ENCODE results near the gene MTRFR. TPM values are rescaled to one million over a fixed set of nuclear protein-coding genes. Genes with fewer than 3 reads are reported as not detected.

Gene MTRFR
- total RNA-seq, 1 experiment from 2014 or later = 15.7 TPM

DNA sequence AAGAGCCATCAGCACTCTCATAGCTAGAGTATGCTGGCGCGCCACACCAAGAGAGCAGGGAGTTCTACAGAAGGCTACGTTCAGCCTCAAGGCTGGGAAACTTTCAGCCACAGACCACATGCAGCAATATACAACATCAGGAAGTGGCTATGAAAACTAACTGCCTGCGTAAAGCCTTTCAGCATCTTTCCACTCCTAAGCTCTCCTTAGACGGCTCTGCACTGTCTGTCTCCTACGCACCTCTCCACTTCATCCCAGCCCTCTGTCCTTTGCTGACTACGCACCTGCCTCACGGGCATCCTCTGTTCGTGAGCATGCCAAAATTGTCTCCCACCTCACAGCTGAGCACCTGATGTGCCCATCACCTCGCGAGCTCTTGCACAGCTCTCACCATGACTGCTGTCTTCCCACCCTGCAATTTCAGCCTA lies 10.0 kb upstream of the MTRFR start:
- ChIA-PET CTCF (interaction anchor here (0.6 to 2.0 kb wide), 2 partner anchors 15 to 45 kb away, joined by 3 to 9 read pairs; no protein-coding TSS in a partner anchor), POLR2A (interaction anchor here (1.0 kb wide), 1 partner anchor 10 kb away, joined by 8 read pairs; the partner anchor contains the start of gene MPHOSPH9)
- no peaks in the 10 kb centered on the region for H3K27me3 Mint-ChIP-seq (ENCODE audit: low read depth)
- H3K4me3 Mint-ChIP-seq = no peak overlapping the region
- TF ChIP-seq NR3C1 (CRISPR knock-in tag; conservative IDR thresholded peaks at IDR 0.05; ENCODE audit: low read depth) (no peak), ZNF121 (CRISPR knock-in tag; IDR thresholded peaks at IDR 0.05) (no peak), MYBL2 (CRISPR knock-in tag; IDR thresholded peaks at IDR 0.05) (no peak)
- TF ChIP-seq, protein P1, sequence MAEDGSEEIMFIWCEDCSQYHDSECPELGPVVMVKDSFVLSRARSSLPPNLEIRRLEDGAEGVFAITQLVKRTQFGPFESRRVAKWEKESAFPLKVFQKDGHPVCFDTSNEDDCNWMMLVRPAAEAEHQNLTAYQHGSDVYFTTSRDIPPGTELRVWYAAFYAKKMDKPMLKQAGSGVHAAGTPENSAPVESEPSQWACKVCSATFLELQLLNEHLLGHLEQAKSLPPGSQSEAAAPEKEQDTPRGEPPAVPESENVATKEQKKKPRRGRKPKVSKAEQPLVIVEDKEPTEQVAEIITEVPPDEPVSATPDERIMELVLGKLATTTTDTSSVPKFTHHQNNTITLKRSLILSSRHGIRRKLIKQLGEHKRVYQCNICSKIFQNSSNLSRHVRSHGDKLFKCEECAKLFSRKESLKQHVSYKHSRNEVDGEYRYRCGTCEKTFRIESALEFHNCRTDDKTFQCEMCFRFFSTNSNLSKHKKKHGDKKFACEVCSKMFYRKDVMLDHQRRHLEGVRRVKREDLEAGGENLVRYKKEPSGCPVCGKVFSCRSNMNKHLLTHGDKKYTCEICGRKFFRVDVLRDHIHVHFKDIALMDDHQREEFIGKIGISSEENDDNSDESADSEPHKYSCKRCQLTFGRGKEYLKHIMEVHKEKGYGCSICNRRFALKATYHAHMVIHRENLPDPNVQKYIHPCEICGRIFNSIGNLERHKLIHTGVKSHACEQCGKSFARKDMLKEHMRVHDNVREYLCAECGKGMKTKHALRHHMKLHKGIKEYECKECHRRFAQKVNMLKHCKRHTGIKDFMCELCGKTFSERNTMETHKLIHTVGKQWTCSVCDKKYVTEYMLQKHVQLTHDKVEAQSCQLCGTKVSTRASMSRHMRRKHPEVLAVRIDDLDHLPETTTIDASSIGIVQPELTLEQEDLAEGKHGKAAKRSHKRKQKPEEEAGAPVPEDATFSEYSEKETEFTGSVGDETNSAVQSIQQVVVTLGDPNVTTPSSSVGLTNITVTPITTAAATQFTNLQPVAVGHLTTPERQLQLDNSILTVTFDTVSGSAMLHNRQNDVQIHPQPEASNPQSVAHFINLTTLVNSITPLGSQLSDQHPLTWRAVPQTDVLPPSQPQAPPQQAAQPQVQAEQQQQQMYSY (CRISPR knock-in tag; IDR thresholded peaks at IDR 0.05) = no peak
- no peaks in the 10 kb centered on the region for H3K4me1 Mint-ChIP-seq
- no peak overlapping the region for H3K27ac Mint-ChIP-seq
- ATAC-seq (no peak), DNase-seq (ENCODE audit: low spot score) (no peak)
- H3K9me3 Mint-ChIP-seq = no peaks in the 10 kb centered on the region
- peaks cover 33% of the 10 kb centered on the region for H3K36me3 Mint-ChIP-seq

DNA sequence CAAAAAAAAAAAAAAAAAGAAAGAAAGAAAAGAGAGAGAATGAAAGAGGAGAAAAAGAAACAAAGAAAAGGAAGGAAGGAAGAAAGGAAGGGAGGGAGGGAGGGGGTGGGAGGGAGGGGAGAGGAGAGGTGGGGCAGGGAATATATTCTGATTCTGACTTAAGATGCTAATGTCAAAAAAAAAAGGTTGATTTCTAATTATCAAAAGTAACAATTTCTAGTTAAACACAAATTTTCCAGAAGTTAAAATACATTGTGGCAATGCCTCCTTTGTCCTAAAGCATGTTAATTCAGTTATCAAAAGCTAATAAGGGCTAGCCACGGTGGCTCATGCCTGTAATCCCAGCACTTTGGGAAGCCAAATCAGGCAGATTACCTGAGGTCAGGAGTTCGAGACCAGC lies 7.8 kb upstream of the MTRFR start:
- H3K9me3 Mint-ChIP-seq = no peaks in the 10 kb centered on the region
- ChIA-PET POLR2A (no interaction called here), CTCF (interaction anchor here (2.4 kb wide), 1 partner anchor 13 kb away, joined by 7 read pairs; no protein-coding TSS in a partner anchor)
- H3K27ac Mint-ChIP-seq = no peak overlapping the region
- peaks cover 18% of the 10 kb centered on the region for H3K36me3 Mint-ChIP-seq
- ATAC-seq (no peak), DNase-seq (ENCODE audit: low spot score) (no peak)
- no peak overlapping the region for H3K4me3 Mint-ChIP-seq
- no peaks in the 10 kb centered on the region for H3K27me3 Mint-ChIP-seq (ENCODE audit: low read depth)
- peaks cover 2% of the 10 kb centered on the region; the same call in 1 of the 2 replicates for H3K4me1 Mint-ChIP-seq
- TF ChIP-seq MXD4 (CRISPR knock-in tag; IDR thresholded peaks at IDR 0.05; ENCODE audit: borderline replicate concordance) (no peak), ELF4 (CRISPR knock-in tag; IDR thresholded peaks at IDR 0.05; ENCODE audit: low read depth) (no peak), ZNF396 (CRISPR knock-in tag; IDR thresholded peaks at IDR 0.05; ENCODE audit: borderline replicate concordance) (no peak), GRHL2 (CRISPR knock-in tag; IDR thresholded peaks at IDR 0.05; ENCODE audit: insufficient replicate concordance, severe bottlenecking) (no peak), TEAD1 (CRISPR knock-in tag; IDR thresholded peaks at IDR 0.05) (no peak), NFYB (CRISPR knock-in tag; conservative IDR thresholded peaks at IDR 0.05; ENCODE audit: low read depth) (no peak)
- TF ChIP-seq, protein P2, sequence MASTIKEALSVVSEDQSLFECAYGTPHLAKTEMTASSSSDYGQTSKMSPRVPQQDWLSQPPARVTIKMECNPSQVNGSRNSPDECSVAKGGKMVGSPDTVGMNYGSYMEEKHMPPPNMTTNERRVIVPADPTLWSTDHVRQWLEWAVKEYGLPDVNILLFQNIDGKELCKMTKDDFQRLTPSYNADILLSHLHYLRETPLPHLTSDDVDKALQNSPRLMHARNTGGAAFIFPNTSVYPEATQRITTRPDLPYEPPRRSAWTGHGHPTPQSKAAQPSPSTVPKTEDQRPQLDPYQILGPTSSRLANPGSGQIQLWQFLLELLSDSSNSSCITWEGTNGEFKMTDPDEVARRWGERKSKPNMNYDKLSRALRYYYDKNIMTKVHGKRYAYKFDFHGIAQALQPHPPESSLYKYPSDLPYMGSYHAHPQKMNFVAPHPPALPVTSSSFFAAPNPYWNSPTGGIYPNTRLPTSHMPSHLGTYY (CRISPR knock-in tag; IDR thresholded peaks at IDR 0.05) = no peak
- TF ChIP-seq, protein P1 (CRISPR knock-in tag; IDR thresholded peaks at IDR 0.05) = no peak
- TF ChIP-seq, protein P3, sequence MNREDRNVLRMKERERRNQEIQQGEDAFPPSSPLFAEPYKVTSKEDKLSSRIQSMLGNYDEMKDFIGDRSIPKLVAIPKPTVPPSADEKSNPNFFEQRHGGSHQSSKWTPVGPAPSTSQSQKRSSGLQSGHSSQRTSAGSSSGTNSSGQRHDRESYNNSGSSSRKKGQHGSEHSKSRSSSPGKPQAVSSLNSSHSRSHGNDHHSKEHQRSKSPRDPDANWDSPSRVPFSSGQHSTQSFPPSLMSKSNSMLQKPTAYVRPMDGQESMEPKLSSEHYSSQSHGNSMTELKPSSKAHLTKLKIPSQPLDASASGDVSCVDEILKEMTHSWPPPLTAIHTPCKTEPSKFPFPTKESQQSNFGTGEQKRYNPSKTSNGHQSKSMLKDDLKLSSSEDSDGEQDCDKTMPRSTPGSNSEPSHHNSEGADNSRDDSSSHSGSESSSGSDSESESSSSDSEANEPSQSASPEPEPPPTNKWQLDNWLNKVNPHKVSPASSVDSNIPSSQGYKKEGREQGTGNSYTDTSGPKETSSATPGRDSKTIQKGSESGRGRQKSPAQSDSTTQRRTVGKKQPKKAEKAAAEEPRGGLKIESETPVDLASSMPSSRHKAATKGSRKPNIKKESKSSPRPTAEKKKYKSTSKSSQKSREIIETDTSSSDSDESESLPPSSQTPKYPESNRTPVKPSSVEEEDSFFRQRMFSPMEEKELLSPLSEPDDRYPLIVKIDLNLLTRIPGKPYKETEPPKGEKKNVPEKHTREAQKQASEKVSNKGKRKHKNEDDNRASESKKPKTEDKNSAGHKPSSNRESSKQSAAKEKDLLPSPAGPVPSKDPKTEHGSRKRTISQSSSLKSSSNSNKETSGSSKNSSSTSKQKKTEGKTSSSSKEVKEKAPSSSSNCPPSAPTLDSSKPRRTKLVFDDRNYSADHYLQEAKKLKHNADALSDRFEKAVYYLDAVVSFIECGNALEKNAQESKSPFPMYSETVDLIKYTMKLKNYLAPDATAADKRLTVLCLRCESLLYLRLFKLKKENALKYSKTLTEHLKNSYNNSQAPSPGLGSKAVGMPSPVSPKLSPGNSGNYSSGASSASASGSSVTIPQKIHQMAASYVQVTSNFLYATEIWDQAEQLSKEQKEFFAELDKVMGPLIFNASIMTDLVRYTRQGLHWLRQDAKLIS (CRISPR knock-in tag; IDR thresholded peaks at IDR 0.05; ENCODE audit: borderline replicate concordance) = no peak
- TF ChIP-seq, protein P4, sequence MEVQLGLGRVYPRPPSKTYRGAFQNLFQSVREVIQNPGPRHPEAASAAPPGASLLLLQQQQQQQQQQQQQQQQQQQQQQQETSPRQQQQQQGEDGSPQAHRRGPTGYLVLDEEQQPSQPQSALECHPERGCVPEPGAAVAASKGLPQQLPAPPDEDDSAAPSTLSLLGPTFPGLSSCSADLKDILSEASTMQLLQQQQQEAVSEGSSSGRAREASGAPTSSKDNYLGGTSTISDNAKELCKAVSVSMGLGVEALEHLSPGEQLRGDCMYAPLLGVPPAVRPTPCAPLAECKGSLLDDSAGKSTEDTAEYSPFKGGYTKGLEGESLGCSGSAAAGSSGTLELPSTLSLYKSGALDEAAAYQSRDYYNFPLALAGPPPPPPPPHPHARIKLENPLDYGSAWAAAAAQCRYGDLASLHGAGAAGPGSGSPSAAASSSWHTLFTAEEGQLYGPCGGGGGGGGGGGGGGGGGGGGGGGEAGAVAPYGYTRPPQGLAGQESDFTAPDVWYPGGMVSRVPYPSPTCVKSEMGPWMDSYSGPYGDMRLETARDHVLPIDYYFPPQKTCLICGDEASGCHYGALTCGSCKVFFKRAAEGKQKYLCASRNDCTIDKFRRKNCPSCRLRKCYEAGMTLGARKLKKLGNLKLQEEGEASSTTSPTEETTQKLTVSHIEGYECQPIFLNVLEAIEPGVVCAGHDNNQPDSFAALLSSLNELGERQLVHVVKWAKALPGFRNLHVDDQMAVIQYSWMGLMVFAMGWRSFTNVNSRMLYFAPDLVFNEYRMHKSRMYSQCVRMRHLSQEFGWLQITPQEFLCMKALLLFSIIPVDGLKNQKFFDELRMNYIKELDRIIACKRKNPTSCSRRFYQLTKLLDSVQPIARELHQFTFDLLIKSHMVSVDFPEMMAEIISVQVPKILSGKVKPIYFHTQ (CRISPR knock-in tag; IDR thresholded peaks at IDR 0.05) = no peak
- TF ChIP-seq, protein P5, sequence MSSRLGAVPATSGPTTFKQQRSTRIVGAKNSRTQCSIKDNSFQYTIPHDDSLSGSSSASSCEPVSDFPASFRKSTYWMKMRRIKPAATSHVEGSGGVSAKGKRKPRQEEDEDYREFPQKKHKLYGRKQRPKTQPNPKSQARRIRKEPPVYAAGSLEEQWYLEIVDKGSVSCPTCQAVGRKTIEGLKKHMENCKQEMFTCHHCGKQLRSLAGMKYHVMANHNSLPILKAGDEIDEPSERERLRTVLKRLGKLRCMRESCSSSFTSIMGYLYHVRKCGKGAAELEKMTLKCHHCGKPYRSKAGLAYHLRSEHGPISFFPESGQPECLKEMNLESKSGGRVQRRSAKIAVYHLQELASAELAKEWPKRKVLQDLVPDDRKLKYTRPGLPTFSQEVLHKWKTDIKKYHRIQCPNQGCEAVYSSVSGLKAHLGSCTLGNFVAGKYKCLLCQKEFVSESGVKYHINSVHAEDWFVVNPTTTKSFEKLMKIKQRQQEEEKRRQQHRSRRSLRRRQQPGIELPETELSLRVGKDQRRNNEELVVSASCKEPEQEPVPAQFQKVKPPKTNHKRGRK (CRISPR knock-in tag; IDR thresholded peaks at IDR 0.05; ENCODE audit: borderline replicate concordance) = no peak
- TF ChIP-seq, protein P6, sequence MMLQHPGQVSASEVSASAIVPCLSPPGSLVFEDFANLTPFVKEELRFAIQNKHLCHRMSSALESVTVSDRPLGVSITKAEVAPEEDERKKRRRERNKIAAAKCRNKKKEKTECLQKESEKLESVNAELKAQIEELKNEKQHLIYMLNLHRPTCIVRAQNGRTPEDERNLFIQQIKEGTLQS (CRISPR knock-in tag; conservative IDR thresholded peaks at IDR 0.05) = no peak

All from WTC11 (cell line).